HepG2 (cell line): ENCODE data around the gene GNA12. TPM values are rescaled to one million over a fixed set of nuclear protein-coding genes. Genes with fewer than 3 reads are reported as not detected.

Experiments used
- ATAC-seq: fragments of 200-7000 bp; cut with Tn5 transposase; 3 replicates; pipeline ENCODE4 v1.9.1; 2020; ENCODE audit warnings: mild to moderate bottlenecking, moderate library complexity
- BruUV-seq: library from RNA; stranded (reverse); fragments of 400-500 nt; replicated peaks from 2 replicates; lab custom pipeline; 2021; lab: Mats Ljungman, UMichigan
- CTCF ChIA-PET: fragments of 300-600 bp; formaldehyde crosslinking; extraction: SDS; loops from one replicate; lab custom pipeline; 2021; ENCODE audit warnings: low total read pairs, inconsistent platforms, low intra/inter-chr PET ratio; lab: Yijun Ruan, JAX
- POLR2A ChIA-PET: fragments of 350-600 bp; sonication (Branson Sonifier 250); formaldehyde crosslinking; loops from one replicate; lab custom pipeline; 2020; ENCODE audit warnings: antibody characterized with exemption, inconsistent platforms; lab: Yijun Ruan, JAX
- DNase-seq: peaks from one replicate; pipeline ENCODE4 v3.0.0-alpha.2; 2015; ENCODE audit warnings: low spot score
- FAIRE-seq: peaks from 3 replicates; lab custom pipeline; 2011; peaks lifted over from hg19 to GRCh38; lab: Jason Lieb, UNC
- H2AFZ ChIP-seq: one replicate; pipeline ENCODE4 v1.6.1; 2011; ENCODE audit warnings: low read length, inconsistent platforms
- H3K27ac ChIP-seq: fragments of 300-600 bp; 3 replicates; pipeline ENCODE4 v1.8.0; 2011; ENCODE audit warnings: mixed run types, mild to moderate bottlenecking, mixed read lengths, low read length, inconsistent platforms; ENCODE audit not compliant: insufficient read depth; ENCODE audit errors: extremely low read length
- H3K27me3 ChIP-seq, 2 experiments: fragments of 200-600 bp in 1 of 2; 2 replicates in 1 of 2; 3 replicates in 1 of 2; pipeline versions ENCODE4 v1.6.0 to v1.8.0; 2011; ENCODE audit warnings: low read length in 2 of 2, mild to moderate bottlenecking in 2 of 2, moderate library complexity in 2 of 2, inconsistent platforms in 1 of 2; ENCODE audit not compliant: insufficient read depth in 2 of 2, control insufficient read depth in 1 of 2
- H3K36me3 ChIP-seq, 2 experiments: fragments of 200-600 bp in 1 of 2; replicated peaks in 1 of 2; 2 replicates in 1 of 2; 3 replicates in 1 of 2; pipeline versions ENCODE4 v1.5.1 to v1.8.0; 2011; ENCODE audit warnings: low read length in 2 of 2, inconsistent platforms in 1 of 2; ENCODE audit not compliant: insufficient read depth in 2 of 2, control insufficient read depth in 1 of 2
- H3K4me1 ChIP-seq: 2 replicates; pipeline ENCODE4 v1.5.1; 2012; ENCODE audit warnings: low read length, inconsistent platforms; ENCODE audit not compliant: insufficient read depth
- H3K4me2 ChIP-seq: 2 replicates; pipeline ENCODE4 v1.6.0; 2011; ENCODE audit warnings: low read depth, low read length, inconsistent platforms
- H3K4me3 ChIP-seq, 3 experiments: fragments of 200-600 bp in 1 of 3; sonication (generic), shearing (Covaris generic) in 1 of 3; replicated peaks in 1 of 3; 2 replicates each; pipeline ENCODE4 v1.5.1; 2011 to 2016; ENCODE audit warnings: low read length in 3 of 3, inconsistent platforms in 2 of 3, low read depth in 2 of 3, mild to moderate bottlenecking in 2 of 3, control low read depth in 1 of 3, mixed read lengths in 1 of 3; ENCODE audit not compliant: insufficient read depth in 1 of 3
- H3K79me2 ChIP-seq: one replicate; pipeline ENCODE4 v1.6.1; 2011; ENCODE audit warnings: low read length, inconsistent platforms; ENCODE audit not compliant: insufficient read depth
- H3K9ac ChIP-seq: 2 replicates; pipeline ENCODE4 v1.6.0; 2011; ENCODE audit warnings: mild to moderate bottlenecking, low read depth, low read length, inconsistent platforms; ENCODE audit not compliant: insufficient read depth
- H3K9me3 ChIP-seq: 2 replicates; pipeline ENCODE4 v1.5.1; 2012; ENCODE audit warnings: mild to moderate bottlenecking, low read length
- H4K20me1 ChIP-seq: 2 replicates; pipeline ENCODE4 v1.6.0; 2011; ENCODE audit warnings: inconsistent platforms, mild to moderate bottlenecking, low read length, moderate library complexity; ENCODE audit not compliant: insufficient read depth
- ERF ChIP-seq: IDR thresholded peaks from 2 replicates; pipeline ENCODE4 v1.6.1; 2018; ENCODE audit warnings: missing biosample characterization, missing genetic modification reagents
- ZNF777 ChIP-seq: sonication (generic); formaldehyde crosslinking; IDR thresholded peaks from 2 replicates; pipeline ENCODE4 v1.4.0; 2020; ENCODE audit warnings: missing genetic modification reagents
- WGBS: methylation state at CpG from one replicate; pipeline ENCODE4 v1.1.6; 2017; ENCODE audit warnings: low lambda C conversion rate; 5-methylcytosine and 5-hydroxymethylcytosine counted together
- in situ Hi-C: cut with HindIII; loops from 2 replicates; pipeline ENCODE4 v1.10.0; 2017; ENCODE audit warnings: low pct_unique_long_range_greater_than_20kb; ENCODE audit not compliant: extremely low pct_ligation_motif_present
- intact Hi-C: fragments of 100-400 bp; cut with micrococcal nuclease; formaldehyde crosslinking; loops from one replicate; pipeline ENCODE4 v1.10.0; 2022; ENCODE audit not compliant: unreplicated experiment
- polyA plus RNA-seq, 8 experiments: library from polyadenylated mRNA; depleted of rRNA in 3 of 8; stranded (reverse) in 7 of 8; unstranded in 1 of 8; fragments of >200 nt; fragmentation: Illumina TruSeq in 4 of 8; extraction: Trizol in 4 of 8; gene quantifications; 2 replicates each; pipeline versions ENCODE4 v1.2.1 to v1.2.3, GENCODE V29; 2011 to 2016; ENCODE audit warnings: low read depth in 4 of 8, missing spikeins in 1 of 8, mixed read lengths in 1 of 8; ENCODE audit not compliant: insufficient read depth in 1 of 8
- total RNA-seq, 5 experiments: library from RNA; depleted of rRNA; stranded (reverse); fragments of >200 nt; fragmentation: Illumina TruSeq; extraction: Trizol; gene quantifications; 2 replicates each; pipeline ENCODE4 v1.2.3, GENCODE V29; 2016; ENCODE audit warnings: low read depth in 1 of 5
- TF ChIP-seq, protein P1 (sequence below): sonication (generic); formaldehyde crosslinking; IDR thresholded peaks from 2 replicates; pipeline ENCODE4 v1.5.1; 2020; ENCODE audit warnings: mild to moderate bottlenecking, missing genetic modification reagents, moderate library complexity

GNA12 gene
- total and polyA plus RNA-seq, 2 of the 13 experiments (the other 11 are each of a cell fraction or from before 2014, with no cell fraction given), result 16.2 to 50.9 TPM

- 27% methylated on average over 4 of the region's 27 CpGs for WGBS
- Histone ChIP-seq H2AFZ (no peak overlapping the region), H3K4me2 (no peak overlapping the region), H3K9me3 (no peaks in the 10 kb centered on the region), H3K4me1 (peaks cover 15% of the 10 kb centered on the region), H3K36me3 (no peaks in the 10 kb centered on the region), H4K20me1 (no peaks in the 10 kb centered on the region), H3K4me3 (no peak overlapping the region), H3K27ac (no peak overlapping the region), H3K9ac (no peak overlapping the region), H3K79me2 (no peaks in the 10 kb centered on the region), H3K27me3 (peaks cover 8 to 58% of the 10 kb centered on the region in 2 experiments; a peak in 4 of 5 replicates)
- POLR2A ChIA-PET, result interaction anchor here (1.1 to 1.5 kb wide), 2 partner anchors 10 to 73 kb away, joined by 3 to 4 read pairs; no protein-coding TSS in a partner anchor
- CTCF ChIA-PET, result no interaction called here
- DNase-seq (no peak), ATAC-seq (peak; percentile 33), FAIRE-seq (no peak)
- BruUV-seq, result no TSS peak
- intact Hi-C loops, result loop anchor here (1.0 to 5.0 kb wide), 2 partner anchors 115 to 230 kb away; no protein-coding TSS in a partner anchor
- in situ Hi-C loops, result no loop called here
- TF ChIP-seq ERF (no peak), ZNF777 (CRISPR knock-in tag) (peak; percentile 20; the same call in 1 of the 2 replicates)
- TF ChIP-seq, protein P1, sequence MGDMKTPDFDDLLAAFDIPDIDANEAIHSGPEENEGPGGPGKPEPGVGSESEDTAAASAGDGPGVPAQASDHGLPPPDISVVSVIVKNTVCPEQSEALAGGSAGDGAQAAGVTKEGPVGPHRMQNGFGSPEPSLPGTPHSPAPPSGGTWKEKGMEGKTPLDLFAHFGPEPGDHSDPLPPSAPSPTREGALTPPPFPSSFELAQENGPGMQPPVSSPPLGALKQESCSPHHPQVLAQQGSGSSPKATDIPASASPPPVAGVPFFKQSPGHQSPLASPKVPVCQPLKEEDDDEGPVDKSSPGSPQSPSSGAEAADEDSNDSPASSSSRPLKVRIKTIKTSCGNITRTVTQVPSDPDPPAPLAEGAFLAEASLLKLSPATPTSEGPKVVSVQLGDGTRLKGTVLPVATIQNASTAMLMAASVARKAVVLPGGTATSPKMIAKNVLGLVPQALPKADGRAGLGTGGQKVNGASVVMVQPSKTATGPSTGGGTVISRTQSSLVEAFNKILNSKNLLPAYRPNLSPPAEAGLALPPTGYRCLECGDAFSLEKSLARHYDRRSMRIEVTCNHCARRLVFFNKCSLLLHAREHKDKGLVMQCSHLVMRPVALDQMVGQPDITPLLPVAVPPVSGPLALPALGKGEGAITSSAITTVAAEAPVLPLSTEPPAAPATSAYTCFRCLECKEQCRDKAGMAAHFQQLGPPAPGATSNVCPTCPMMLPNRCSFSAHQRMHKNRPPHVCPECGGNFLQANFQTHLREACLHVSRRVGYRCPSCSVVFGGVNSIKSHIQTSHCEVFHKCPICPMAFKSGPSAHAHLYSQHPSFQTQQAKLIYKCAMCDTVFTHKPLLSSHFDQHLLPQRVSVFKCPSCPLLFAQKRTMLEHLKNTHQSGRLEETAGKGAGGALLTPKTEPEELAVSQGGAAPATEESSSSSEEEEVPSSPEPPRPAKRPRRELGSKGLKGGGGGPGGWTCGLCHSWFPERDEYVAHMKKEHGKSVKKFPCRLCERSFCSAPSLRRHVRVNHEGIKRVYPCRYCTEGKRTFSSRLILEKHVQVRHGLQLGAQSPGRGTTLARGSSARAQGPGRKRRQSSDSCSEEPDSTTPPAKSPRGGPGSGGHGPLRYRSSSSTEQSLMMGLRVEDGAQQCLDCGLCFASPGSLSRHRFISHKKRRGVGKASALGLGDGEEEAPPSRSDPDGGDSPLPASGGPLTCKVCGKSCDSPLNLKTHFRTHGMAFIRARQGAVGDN (CRISPR knock-in tag), result peak; percentile 16; the same call in 1 of the 2 replicates
Measured at GRCh38 chr7:2681929-2682799, 161.9 kb downstream of the GNA12 start.
